GM12872 (cell line): ENCODE results near the gene TMEFF2.

ENCODE experiments used
- CTCF ChIP-seq: IDR thresholded peaks from 3 replicates; pipeline ENCODE4 v1.5.1; 2011; ENCODE audit warnings: low read depth, mild to moderate bottlenecking, low read length, moderate library complexity; ENCODE audit not compliant: insufficient read depth

Gene TMEFF2

GRCh38 chr2:192038110-192038509 lies 156.6 kb downstream of the TMEFF2 start:
- no peak for TF ChIP-seq CTCF

- TF ChIP-seq CTCF, result no peak
Measured at GRCh38 chr2:192035731-192036442, 158.8 kb downstream of the TMEFF2 start.

- TF ChIP-seq CTCF, result no peak
Measured at GRCh38 chr2:192030856-192031255, 163.9 kb downstream of the TMEFF2 start.

- no peak for TF ChIP-seq CTCF
Measured at GRCh38 chr2:192030289-192030688, 164.4 kb downstream of the TMEFF2 start.

- TF ChIP-seq CTCF, result peak; percentile 59
Measured at GRCh38 chr2:192029089-192029488, 165.6 kb downstream of the TMEFF2 start.

- TF ChIP-seq CTCF, result no peak
Measured at GRCh38 chr2:192026825-192027120, 168.0 kb downstream of the TMEFF2 start.

GRCh38 chr2:192026059-192026824 lies 168.5 kb downstream of the TMEFF2 start:
- no peak for TF ChIP-seq CTCF
